HEK293 (cell line): ENCODE results near the gene FRMD3.

Source experiments
- CTCF ChIA-PET: fragments of 350-600 bp; formaldehyde crosslinking; extraction: SDS; loops from one replicate; lab custom pipeline; 2021; ENCODE audit warnings: antibody characterized with exemption; lab: Yijun Ruan, JAX
- POLR2A ChIA-PET: fragments of 300-600 bp; formaldehyde crosslinking; extraction: SDS; loops from one replicate; lab custom pipeline; 2020; ENCODE audit warnings: antibody characterized with exemption, inconsistent platforms; lab: Yijun Ruan, JAX
- H3K27ac ChIP-seq: fragments of 200-500 bp; sonication (Bioruptor generic); 2 replicates; pipeline ENCODE4 v1.5.1; 2014; ENCODE audit warnings: low read depth, low read length, control low read depth, inconsistent platforms; ENCODE audit errors: extremely low read depth
- H3K36me3 ChIP-seq, 2 experiments: fragments of 200-500 bp in 1 of 2; sonication (Bioruptor generic) in 1 of 2; 1 replicate in 1 of 2; 2 replicates in 1 of 2; pipeline ENCODE4 v1.5.1; 2014 to 2017; ENCODE audit warnings: inconsistent platforms in 2 of 2, low read length in 2 of 2; ENCODE audit not compliant: control insufficient read depth in 2 of 2, insufficient read depth in 1 of 2
- H3K4me1 ChIP-seq: fragments of 200-500 bp; sonication (Bioruptor generic); 2 replicates; pipeline ENCODE4 v1.5.1; 2014; ENCODE audit warnings: mild to moderate bottlenecking, low read length, inconsistent platforms; ENCODE audit not compliant: control insufficient read depth, insufficient read depth
- H3K4me3 ChIP-seq: 2 replicates; pipeline ENCODE4 v1.5.1; 2011; ENCODE audit warnings: low read depth, mild to moderate bottlenecking, control low read depth, low read length, moderate library complexity
- H3K9me3 ChIP-seq: fragments of 200-500 bp; sonication (Bioruptor generic); 2 replicates; pipeline ENCODE4 v1.5.1; 2014; ENCODE audit warnings: low read depth, low read length, inconsistent platforms; ENCODE audit not compliant: control insufficient read depth, insufficient read depth
- EGR2 ChIP-seq: fragments of 450-650 bp; formaldehyde crosslinking; IDR thresholded peaks from 2 replicates; pipeline ENCODE4 v1.5.1; 2016; ENCODE audit warnings: low read depth, missing biosample characterization, missing genetic modification characterization
- FEZF1 ChIP-seq: fragments of 450-650 bp; formaldehyde crosslinking; IDR thresholded peaks from 2 replicates; pipeline ENCODE4 v1.5.1; 2016; ENCODE audit warnings: missing biosample characterization, missing genetic modification characterization
- KLF16 ChIP-seq: fragments of 450-650 bp; formaldehyde crosslinking; IDR thresholded peaks from 2 replicates; pipeline ENCODE4 v1.5.1; 2017; ENCODE audit warnings: missing biosample characterization, missing genetic modification characterization
- PRDM1 ChIP-seq: fragments of 450-650 bp; formaldehyde crosslinking; IDR thresholded peaks from 2 replicates; pipeline ENCODE4; 2016; ENCODE audit warnings: missing biosample characterization, missing genetic modification characterization
- RBAK ChIP-seq: fragments of 450-650 bp; formaldehyde crosslinking; IDR thresholded peaks from 2 replicates; pipeline ENCODE4 v1.5.1; 2016; ENCODE audit warnings: missing biosample characterization, missing genetic modification characterization
- ZBTB17 ChIP-seq: fragments of 450-650 bp; formaldehyde crosslinking; IDR thresholded peaks from 2 replicates; pipeline ENCODE4 v1.5.1; 2016; ENCODE audit warnings: missing biosample characterization, missing genetic modification characterization
- ZNF10 ChIP-seq: fragments of 450-650 bp; formaldehyde crosslinking; IDR thresholded peaks from 2 replicates; pipeline ENCODE4 v1.5.1; 2017; ENCODE audit warnings: missing biosample characterization, missing genetic modification characterization
- ZNF114 ChIP-seq: fragments of 450-650 bp; formaldehyde crosslinking; IDR thresholded peaks from 2 replicates; pipeline ENCODE4 v1.5.0; 2017; ENCODE audit warnings: missing biosample characterization, missing genetic modification characterization
- ZNF19 ChIP-seq: fragments of 450-650 bp; formaldehyde crosslinking; IDR thresholded peaks from 2 replicates; pipeline ENCODE4; 2016; ENCODE audit warnings: missing biosample characterization, missing genetic modification characterization, low read depth
- ZNF223 ChIP-seq: fragments of 450-650 bp; formaldehyde crosslinking; IDR thresholded peaks from 2 replicates; pipeline ENCODE4 v1.5.1; 2016; ENCODE audit warnings: missing biosample characterization, missing genetic modification characterization
- ZNF280C ChIP-seq: fragments of 450-650 bp; formaldehyde crosslinking; IDR thresholded peaks from 2 replicates; pipeline ENCODE4 v1.5.1; 2016; ENCODE audit warnings: missing biosample characterization, missing genetic modification characterization
- ZNF366 ChIP-seq: fragments of 450-650 bp; formaldehyde crosslinking; conservative IDR thresholded peaks from 2 replicates; pipeline ENCODE4 v1.5.1; 2016; ENCODE audit warnings: missing biosample characterization, missing genetic modification characterization
- ZNF544 ChIP-seq: fragments of 450-650 bp; formaldehyde crosslinking; IDR thresholded peaks from 2 replicates; pipeline ENCODE4 v1.5.0; 2017; ENCODE audit warnings: missing biosample characterization, missing genetic modification characterization
- ZNF843 ChIP-seq: fragments of 450-650 bp; formaldehyde crosslinking; IDR thresholded peaks from 2 replicates; pipeline ENCODE4 v1.5.1; 2016; ENCODE audit warnings: missing biosample characterization, missing genetic modification characterization
- TF ChIP-seq, protein P1 (sequence below): fragments of 450-650 bp; formaldehyde crosslinking; IDR thresholded peaks from 2 replicates; pipeline ENCODE4 v1.5.1; 2016; ENCODE audit warnings: missing biosample characterization, missing genetic modification characterization
- TF ChIP-seq, protein P2 (sequence below): sonication (generic); formaldehyde crosslinking; IDR thresholded peaks from 2 replicates; pipeline ENCODE4 v1.8.1; 2022; ENCODE audit warnings: mild to moderate bottlenecking, moderate library complexity, missing genetic modification reagents

FRMD3 gene

GRCh38 chr9:83536332-83536731, 1.9 kb downstream of the FRMD3 start:
- no peak overlapping the region for H3K27ac ChIP-seq
- no peaks in the 10 kb centered on the region for H3K36me3 ChIP-seq
- ChIA-PET POLR2A (no interaction called here), CTCF (interaction anchor here (0.6 kb wide), 1 partner anchor 200 kb away, joined by 3 read pairs; no protein-coding TSS in a partner anchor)
- H3K4me1 ChIP-seq: no peaks in the 10 kb centered on the region
- no peak overlapping the region for H3K4me3 ChIP-seq
- no peaks in the 10 kb centered on the region for H3K9me3 ChIP-seq
- TF ChIP-seq ZNF544 (tag by site-specific recombination) (no peak), ZBTB17 (no peak), ZNF19 (tag by site-specific recombination) (no peak), ZNF280C (tag by site-specific recombination) (no peak), ZNF843 (no peak), ZNF366 (tag by site-specific recombination) (no peak), EGR2 (no peak), PRDM1 (no peak), ZNF10 (tag by site-specific recombination) (no peak)
- TF ChIP-seq, protein P1, sequence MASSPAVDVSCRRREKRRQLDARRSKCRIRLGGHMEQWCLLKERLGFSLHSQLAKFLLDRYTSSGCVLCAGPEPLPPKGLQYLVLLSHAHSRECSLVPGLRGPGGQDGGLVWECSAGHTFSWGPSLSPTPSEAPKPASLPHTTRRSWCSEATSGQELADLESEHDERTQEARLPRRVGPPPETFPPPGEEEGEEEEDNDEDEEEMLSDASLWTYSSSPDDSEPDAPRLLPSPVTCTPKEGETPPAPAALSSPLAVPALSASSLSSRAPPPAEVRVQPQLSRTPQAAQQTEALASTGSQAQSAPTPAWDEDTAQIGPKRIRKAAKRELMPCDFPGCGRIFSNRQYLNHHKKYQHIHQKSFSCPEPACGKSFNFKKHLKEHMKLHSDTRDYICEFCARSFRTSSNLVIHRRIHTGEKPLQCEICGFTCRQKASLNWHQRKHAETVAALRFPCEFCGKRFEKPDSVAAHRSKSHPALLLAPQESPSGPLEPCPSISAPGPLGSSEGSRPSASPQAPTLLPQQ: no peak
- TF ChIP-seq, protein P2, sequence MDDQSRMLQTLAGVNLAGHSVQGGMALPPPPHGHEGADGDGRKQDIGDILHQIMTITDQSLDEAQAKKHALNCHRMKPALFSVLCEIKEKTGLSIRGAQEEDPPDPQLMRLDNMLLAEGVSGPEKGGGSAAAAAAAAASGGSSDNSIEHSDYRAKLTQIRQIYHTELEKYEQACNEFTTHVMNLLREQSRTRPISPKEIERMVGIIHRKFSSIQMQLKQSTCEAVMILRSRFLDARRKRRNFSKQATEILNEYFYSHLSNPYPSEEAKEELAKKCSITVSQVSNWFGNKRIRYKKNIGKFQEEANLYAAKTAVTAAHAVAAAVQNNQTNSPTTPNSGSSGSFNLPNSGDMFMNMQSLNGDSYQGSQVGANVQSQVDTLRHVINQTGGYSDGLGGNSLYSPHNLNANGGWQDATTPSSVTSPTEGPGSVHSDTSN (CRISPR knock-in tag): no peak
- TF ChIP-seq, all 188 proteins: peak for 0

- Histone ChIP-seq H3K4me1 (no peaks in the 10 kb centered on the region), H3K9me3 (no peaks in the 10 kb centered on the region), H3K36me3 (no peaks in the 10 kb centered on the region), H3K27ac (no peak overlapping the region), H3K4me3 (no peak overlapping the region)
- TF ChIP-seq ZNF843: no peak
- CTCF ChIA-PET: interaction anchor here (0.6 to 2.0 kb wide), 4 partner anchors 8 to 337 kb away, joined by 3 to 12 read pairs (median 4); no protein-coding TSS in a partner anchor
- POLR2A ChIA-PET: no interaction called here
These were observed 2.5 kb downstream of the FRMD3 start for GRCh38 chr9:83535736-83536135.

DNA sequence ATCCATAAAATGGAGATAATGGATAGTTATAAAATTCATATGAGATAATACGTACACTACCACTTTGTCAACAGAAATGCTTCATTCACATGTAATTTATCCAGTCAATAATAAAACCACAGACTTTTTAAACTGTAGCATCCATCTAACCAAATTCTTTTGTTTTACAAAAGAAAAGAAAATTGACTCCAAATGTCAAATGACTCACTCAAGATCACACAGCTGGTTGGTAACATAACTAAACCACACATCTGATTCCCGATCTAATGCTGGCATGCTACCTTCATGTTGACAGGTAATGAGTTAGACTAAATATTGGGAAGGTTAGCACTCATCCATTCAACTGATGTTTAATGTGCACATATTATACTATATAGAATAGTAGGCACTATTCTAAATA, 4.9 kb downstream of the FRMD3 start:
- TF ChIP-seq RBAK (tag by site-specific recombination) (no peak), KLF16 (no peak), FEZF1 (tag by site-specific recombination) (no peak)
- TF ChIP-seq, all 188 proteins: peak for 0
- CTCF ChIA-PET: interaction anchor here (0.6 kb wide), 1 partner anchor 16 kb away, joined by 3 read pairs; no protein-coding TSS in a partner anchor
- POLR2A ChIA-PET: no interaction called here

DNA sequence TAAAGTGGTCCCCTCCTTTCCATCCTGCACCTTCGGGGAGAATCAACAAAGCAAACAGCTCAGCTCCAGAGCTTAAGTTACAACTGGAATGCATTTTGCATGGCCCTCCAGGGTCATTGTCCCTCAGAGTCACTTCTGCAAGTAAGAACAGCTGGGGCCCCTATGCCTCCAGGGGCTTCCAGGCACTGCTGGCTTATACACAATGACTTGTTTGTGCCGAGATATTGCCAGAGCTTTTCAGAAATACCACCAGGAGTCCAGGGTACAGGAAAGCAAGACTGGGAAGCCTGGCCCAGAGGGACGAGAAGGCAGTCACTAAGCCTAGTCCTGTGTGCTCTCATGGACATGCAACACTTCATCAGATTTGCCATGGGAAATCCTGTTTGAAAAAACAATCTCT, 11.3 kb downstream of the FRMD3 start:
- no peak for TF ChIP-seq ZNF223 (tag by site-specific recombination)
- no peak for TF ChIP-seq ZNF114
- Histone ChIP-seq H3K4me3 (no peak overlapping the region), H3K4me1 (no peaks in the 10 kb centered on the region), H3K9me3 (no peaks in the 10 kb centered on the region), H3K27ac (no peak overlapping the region), H3K36me3 (no peaks in the 10 kb centered on the region)
- ChIA-PET CTCF (interaction anchor here (1.6 kb wide), 1 partner anchor 17 kb away, joined by 6 read pairs; no protein-coding TSS in a partner anchor), POLR2A (interaction anchor here (0.7 kb wide), 1 partner anchor 11 kb away, joined by 4 read pairs; the partner anchor contains the start of gene FRMD3)

More for the DNA sequence above, 4.9 kb downstream of the FRMD3 start:
- Histone ChIP-seq H3K4me1 (no peaks in the 10 kb centered on the region), H3K4me3 (no peak overlapping the region), H3K27ac (no peak overlapping the region), H3K36me3 (no peaks in the 10 kb centered on the region), H3K9me3 (no peaks in the 10 kb centered on the region)
